HCT116 (cell line): Measurements from ENCODE around the gene MRPL50. TPM values are rescaled to one million over a fixed set of nuclear protein-coding genes. Genes with fewer than 3 reads are reported as not detected.

Experiments used
- ATAC-seq: fragments of 200-7000 bp; cut with Tn5 transposase; 2 replicates; pipeline ENCODE4 v1.9.1; 2020; ENCODE audit warnings: mild to moderate bottlenecking, moderate library complexity
- BruUV-seq: library from RNA; stranded (reverse); fragments of 400-500 nt; replicated peaks from 2 replicates; lab custom pipeline; 2021; lab: Mats Ljungman, UMichigan
- CTCF ChIA-PET: fragments of 300-600 bp; sonication (Branson Sonifier 250); formaldehyde crosslinking; loops from one replicate; lab custom pipeline; 2021; ENCODE audit warnings: antibody characterized with exemption; lab: Charles Lee
- POLR2A ChIA-PET: fragments of 300-600, 350-600 bp; sonication (Branson Sonifier 250); formaldehyde crosslinking; loops from one replicate; lab custom pipeline; 2021; ENCODE audit warnings: antibody characterized with exemption; lab: Charles Lee
- RAD21 ChIA-PET, 2 experiments: fragments of 300-600 bp; sonication (Branson Sonifier 250); formaldehyde crosslinking; loops; one replicate each; lab custom pipeline; 2023; ENCODE audit warnings: low total read pairs in 2 of 2; ENCODE audit not compliant: uncharacterized antibody in 2 of 2, unreplicated experiment in 2 of 2, low non-redundant PET in 1 of 2; lab: Charles Lee
- DNase-seq: peaks from one replicate; pipeline ENCODE4 v3.0.0-alpha.2; 2010; ENCODE audit warnings: low read depth, low spot score
- H2AFZ ChIP-seq: fragments of 200-600 bp; shearing (Covaris generic), sonication (generic); 2 replicates; pipeline ENCODE4 v1.6.1; 2017; ENCODE audit warnings: low read depth, mixed run types, mixed read lengths, antibody characterized with exemption, low read length; ENCODE audit not compliant: poor library complexity, severe bottlenecking
- H3K27ac ChIP-seq: 2 replicates; pipeline ENCODE4 v1.5.1; 2012; ENCODE audit warnings: low read depth, low read length
- H3K27me3 ChIP-seq: fragments of 200-600 bp; sonication (generic); 2 replicates; pipeline ENCODE4 v1.6.1; 2016; ENCODE audit warnings: mixed run types, low read length, mixed read lengths; ENCODE audit not compliant: insufficient read depth
- H3K36me3 ChIP-seq, 2 experiments: fragments of 200-500 bp in 1 of 2; fragments of 200-600 bp in 1 of 2; sonication (Bioruptor generic) in 1 of 2; sonication (generic) in 1 of 2; 2 replicates each; pipeline versions ENCODE4 v1.5.1 to v1.6.1; 2014 to 2016; ENCODE audit warnings: low read length in 2 of 2, inconsistent platforms in 1 of 2, mixed read lengths in 1 of 2, mixed run types in 1 of 2; ENCODE audit not compliant: insufficient read depth in 2 of 2, control insufficient read depth in 1 of 2
- H3K4me1 ChIP-seq, 2 experiments: fragments of 200-600 bp in 1 of 2; sonication (generic) in 1 of 2; 2 replicates each; pipeline versions ENCODE4 v1.5.1 to v1.6.1; 2012 to 2017; ENCODE audit warnings: low read length in 2 of 2, inconsistent platforms in 1 of 2, mild to moderate bottlenecking in 1 of 2, mixed read lengths in 1 of 2, mixed run types in 1 of 2, moderate library complexity in 1 of 2; ENCODE audit not compliant: insufficient read depth in 2 of 2, control insufficient read depth in 1 of 2
- H3K4me2 ChIP-seq: fragments of 200-600 bp; sonication (generic); 2 replicates; pipeline ENCODE4 v1.6.1; 2017; ENCODE audit warnings: mixed run types, low read length, mixed read lengths
- H3K4me3 ChIP-seq, 2 experiments: fragments of 200-600 bp in 1 of 2; sonication (generic) in 1 of 2; replicated peaks in 1 of 2; 2 replicates each; pipeline ENCODE4 v1.5.1; 2011 to 2016; ENCODE audit warnings: low read length in 2 of 2, control low read depth in 1 of 2, low read depth in 1 of 2, mild to moderate bottlenecking in 1 of 2, mixed read lengths in 1 of 2, mixed run types in 1 of 2
- H3K79me2 ChIP-seq: fragments of 200-600 bp; sonication (generic); 2 replicates; pipeline ENCODE4 v1.6.1; 2017; ENCODE audit warnings: mild to moderate bottlenecking, mixed run types, low read length, moderate library complexity, mixed read lengths; ENCODE audit not compliant: insufficient read depth
- H3K9ac ChIP-seq: fragments of 200-600 bp; sonication (generic); 2 replicates; pipeline ENCODE4 v1.6.1; 2016; ENCODE audit warnings: low read length, mixed read lengths
- H3K9me2 ChIP-seq: fragments of 200-600 bp; sonication (generic), shearing (Covaris generic); 2 replicates; pipeline ENCODE4 v1.6.1; 2017; ENCODE audit warnings: mixed run types, mild to moderate bottlenecking, moderate library complexity; ENCODE audit not compliant: insufficient read depth
- H3K9me3 ChIP-seq, 2 experiments: fragments of 200-500 bp in 1 of 2; fragments of 200-600 bp in 1 of 2; sonication (Bioruptor generic) in 1 of 2; sonication (generic) in 1 of 2; 2 replicates each; pipeline ENCODE4 v1.6.1; 2014 to 2017; ENCODE audit warnings: low read length in 2 of 2, mixed read lengths in 2 of 2, inconsistent platforms in 1 of 2, low read depth in 1 of 2, mild to moderate bottlenecking in 1 of 2, mixed run types in 1 of 2, moderate library complexity in 1 of 2; ENCODE audit not compliant: control insufficient read depth in 1 of 2, insufficient read depth in 1 of 2
- H4K20me1 ChIP-seq: fragments of 200-600 bp; sonication (generic), shearing (Covaris generic); 2 replicates; pipeline ENCODE4 v1.6.1; 2017; ENCODE audit warnings: mixed run types, mild to moderate bottlenecking, moderate library complexity; ENCODE audit not compliant: insufficient read depth
- EGR1 ChIP-seq: IDR thresholded peaks from 2 replicates; pipeline ENCODE4 v1.6.1; 2012; ENCODE audit warnings: low read depth
- FOSL1 ChIP-seq: IDR thresholded peaks from 2 replicates; pipeline ENCODE4 v1.6.1; 2012; ENCODE audit warnings: low read depth
- JUND ChIP-seq: IDR thresholded peaks from 2 replicates; pipeline ENCODE4 v1.6.1; 2012
- POLR2AphosphoS5 ChIP-seq: IDR thresholded peaks from 2 replicates; pipeline ENCODE4 v1.6.1; 2011; ENCODE audit warnings: mild to moderate bottlenecking, low read depth, low read length, moderate library complexity
- REST ChIP-seq: IDR thresholded peaks from 2 replicates; pipeline ENCODE4 v1.6.1; 2012; ENCODE audit warnings: low read depth
- SRF ChIP-seq: IDR thresholded peaks from 2 replicates; pipeline ENCODE4 v1.6.1; 2012; ENCODE audit warnings: low read depth
- YY1 ChIP-seq: IDR thresholded peaks from 2 replicates; pipeline ENCODE4 v1.6.1; 2011; ENCODE audit warnings: low read length, low read depth, moderate library complexity, mild to moderate bottlenecking; ENCODE audit not compliant: insufficient replicate concordance; ENCODE audit errors: extremely low read depth
- ZBTB33 ChIP-seq: IDR thresholded peaks from 2 replicates; pipeline ENCODE4 v1.6.1; 2011; ENCODE audit warnings: mild to moderate bottlenecking, low read length, moderate library complexity; ENCODE audit not compliant: insufficient replicate concordance; ENCODE audit errors: extremely low read depth
- ZNF274 ChIP-seq: fragments of 200-500 bp; sonication (Bioruptor generic); IDR thresholded peaks from 2 replicates; pipeline ENCODE4 v1.6.1; 2014; ENCODE audit warnings: mild to moderate bottlenecking, low read depth, low read length, inconsistent platforms
- intact Hi-C: fragments of 100-400 bp; cut with micrococcal nuclease; formaldehyde crosslinking; loops from 2 replicates; pipeline ENCODE4 v1.10.0; 2022
- total RNA-seq: library from RNA; stranded (reverse); gene quantifications from one replicate; pipeline ENCODE4 v1.2.1, GENCODE V29; 2021; ENCODE audit not compliant: unreplicated experiment

Gene MRPL50
- total RNA-seq, 1 experiment from 2014 or later: 14.6 TPM

DNA sequence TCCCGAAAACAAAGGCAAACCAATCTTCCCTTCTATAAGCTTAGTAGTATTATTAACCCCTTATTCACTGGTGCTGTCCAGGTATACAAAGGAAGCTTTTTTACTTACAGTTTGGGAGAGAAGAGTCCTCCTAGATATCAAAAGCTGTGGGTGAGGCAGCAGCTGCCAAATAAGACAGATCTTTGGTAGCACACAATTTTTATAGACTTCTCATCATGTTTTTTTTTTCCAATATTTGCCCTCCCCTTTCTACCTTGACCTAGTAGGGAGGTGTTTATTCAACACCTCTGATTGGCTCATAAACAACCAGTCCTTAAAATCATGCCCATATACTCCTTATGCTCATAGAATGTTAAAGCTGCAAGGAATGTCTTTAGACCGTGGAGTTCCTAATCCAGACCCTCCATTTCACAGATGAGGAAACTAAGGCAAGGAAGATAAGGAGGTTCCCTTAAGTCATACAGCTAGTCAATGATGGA is 37.2 kb upstream of the MRPL50 start, which contains the start of gene ALDOB:
Gene ALDOB, minus strand, starts transcription at position 174 of the 479 bp plus-strand sequence. CDS start 4,887 bp downstream, outside the sequence.
- ChIA-PET CTCF (no interaction called here), RAD21 (no interaction called here), POLR2A (no interaction called here)
- Histone ChIP-seq H3K4me2 (no peak within 1 kb of the TSS), H3K9me3 (no peaks in the 10 kb centered on the region), H3K9ac (no peak within 1 kb of the TSS), H3K4me3 (no peak within 1 kb of the TSS), H3K79me2 (no peaks in the 10 kb centered on the region), H3K36me3 (no peaks in the 10 kb centered on the region), H2AFZ (no peak within 1 kb of the TSS), H3K27me3 (peaks cover 5% of the 10 kb centered on the region; the same call in 1 of the 2 replicates), H3K27ac (no peak within 1 kb of the TSS), H3K9me2 (no peaks in the 10 kb centered on the region), H4K20me1 (no peaks in the 10 kb centered on the region), H3K4me1 (no peaks in the 10 kb centered on the region)
- DNase-seq (no peak), ATAC-seq (no peak)
- TF ChIP-seq SRF (no peak), REST (no peak), FOSL1 (no peak), EGR1 (no peak), YY1 (no peak), ZBTB33 (no peak), POLR2AphosphoS5 (no peak), JUND (no peak), ZNF274 (no peak)
- intact Hi-C loops: no loop called here
- BruUV-seq: no TSS peak
